Epithelial cell of proximal tubule (primary cell): ENCODE data around the gene ITGB3. TPM values are rescaled to one million over a fixed set of nuclear protein-coding genes. Genes with fewer than 3 reads are reported as not detected.

Source experiments
- DNase-seq: peaks from one replicate; pipeline ENCODE4 v3.0.0-alpha.2; 2011; ENCODE audit warnings: low read depth
- H3K4me3 ChIP-seq: 2 replicates; pipeline ENCODE4 v1.5.1; 2011; ENCODE audit warnings: low read depth, mild to moderate bottlenecking, low read length
- total RNA-seq: library from RNA; depleted of rRNA; stranded (reverse); fragments of >200 nt; gene quantifications from 2 replicates; pipeline ENCODE4 v1.2.3, GENCODE V29; 2015
- TF ChIP-seq, protein P1 (sequence below): conservative IDR thresholded peaks from 2 replicates; pipeline ENCODE4 v1.5.1; 2012; ENCODE audit warnings: low read depth, mild to moderate bottlenecking, low read length

ITGB3 gene
- total RNA-seq, 1 donor from 2014 or later: 181 TPM

DNA sequence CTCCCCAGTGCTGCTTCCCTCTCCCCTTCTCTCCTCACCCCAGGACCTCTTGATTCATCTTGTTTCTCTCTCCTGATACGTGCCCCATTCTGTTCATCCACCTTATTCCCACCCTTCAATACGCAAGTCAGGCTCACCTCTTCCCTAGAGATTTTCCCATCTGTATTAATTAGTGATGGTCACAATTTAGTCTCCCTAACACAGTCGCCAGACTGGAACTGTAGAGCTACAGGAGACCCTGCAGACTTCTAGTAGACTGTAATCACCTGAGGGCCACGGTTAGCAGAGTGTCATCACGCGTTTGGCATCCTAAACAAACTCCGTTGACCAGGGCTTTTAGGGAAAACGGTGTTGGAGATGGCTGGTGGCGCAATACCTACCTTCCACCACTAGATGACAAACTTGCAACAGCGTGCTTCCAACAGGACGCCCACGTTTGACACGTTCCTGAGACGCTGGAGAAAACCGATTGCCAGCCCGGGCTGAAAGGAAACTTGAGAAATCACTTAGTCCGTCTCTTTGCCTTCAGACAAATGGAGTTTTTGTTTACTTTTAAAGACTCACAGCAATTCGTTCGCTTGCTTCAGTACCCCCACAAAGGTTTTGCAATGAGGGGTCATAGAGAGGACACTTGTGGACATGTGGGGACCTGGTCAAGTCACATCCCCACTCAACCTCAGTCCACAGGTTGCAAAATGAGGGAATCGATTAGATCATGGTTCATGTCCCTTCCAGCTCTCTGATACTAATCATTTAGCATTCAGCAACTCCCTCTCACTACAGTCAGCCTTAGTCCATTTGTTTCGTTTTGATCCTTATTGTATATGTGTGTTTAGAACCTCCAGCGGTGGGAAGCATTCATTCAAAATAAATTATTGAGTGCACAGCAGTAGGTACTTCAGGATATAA is 23.8 kb upstream of the ITGB3 start:
- peak; percentile 88 for DNase-seq
- peak overlapping the region; percentile 22 for H3K4me3 ChIP-seq
- TF ChIP-seq, protein P1, sequence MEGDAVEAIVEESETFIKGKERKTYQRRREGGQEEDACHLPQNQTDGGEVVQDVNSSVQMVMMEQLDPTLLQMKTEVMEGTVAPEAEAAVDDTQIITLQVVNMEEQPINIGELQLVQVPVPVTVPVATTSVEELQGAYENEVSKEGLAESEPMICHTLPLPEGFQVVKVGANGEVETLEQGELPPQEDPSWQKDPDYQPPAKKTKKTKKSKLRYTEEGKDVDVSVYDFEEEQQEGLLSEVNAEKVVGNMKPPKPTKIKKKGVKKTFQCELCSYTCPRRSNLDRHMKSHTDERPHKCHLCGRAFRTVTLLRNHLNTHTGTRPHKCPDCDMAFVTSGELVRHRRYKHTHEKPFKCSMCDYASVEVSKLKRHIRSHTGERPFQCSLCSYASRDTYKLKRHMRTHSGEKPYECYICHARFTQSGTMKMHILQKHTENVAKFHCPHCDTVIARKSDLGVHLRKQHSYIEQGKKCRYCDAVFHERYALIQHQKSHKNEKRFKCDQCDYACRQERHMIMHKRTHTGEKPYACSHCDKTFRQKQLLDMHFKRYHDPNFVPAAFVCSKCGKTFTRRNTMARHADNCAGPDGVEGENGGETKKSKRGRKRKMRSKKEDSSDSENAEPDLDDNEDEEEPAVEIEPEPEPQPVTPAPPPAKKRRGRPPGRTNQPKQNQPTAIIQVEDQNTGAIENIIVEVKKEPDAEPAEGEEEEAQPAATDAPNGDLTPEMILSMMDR: peak; percentile 100

DNA sequence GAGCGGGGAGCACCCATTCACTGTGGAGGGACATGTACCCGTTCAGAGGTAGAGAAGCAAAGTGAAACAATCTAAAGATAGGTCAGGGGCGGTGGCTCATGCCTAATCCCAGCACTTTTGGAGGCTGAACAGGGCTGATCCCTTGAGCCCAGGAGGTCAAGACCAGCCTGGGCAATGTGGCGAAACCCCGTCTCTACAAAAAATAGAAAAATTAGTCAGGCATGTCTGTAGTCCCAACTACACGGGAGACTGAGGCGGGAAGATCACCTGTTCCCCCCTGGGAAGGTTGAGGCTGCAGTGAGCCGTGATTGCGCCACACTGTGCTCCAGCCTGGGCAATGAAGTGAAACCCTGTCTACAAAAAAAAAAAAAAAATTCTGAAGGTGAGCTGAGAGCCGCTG is 22.8 kb upstream of the ITGB3 start:
- DNase-seq: no peak
- TF ChIP-seq, protein P1: no peak
- peak overlapping the region; percentile 22 for H3K4me3 ChIP-seq

DNA sequence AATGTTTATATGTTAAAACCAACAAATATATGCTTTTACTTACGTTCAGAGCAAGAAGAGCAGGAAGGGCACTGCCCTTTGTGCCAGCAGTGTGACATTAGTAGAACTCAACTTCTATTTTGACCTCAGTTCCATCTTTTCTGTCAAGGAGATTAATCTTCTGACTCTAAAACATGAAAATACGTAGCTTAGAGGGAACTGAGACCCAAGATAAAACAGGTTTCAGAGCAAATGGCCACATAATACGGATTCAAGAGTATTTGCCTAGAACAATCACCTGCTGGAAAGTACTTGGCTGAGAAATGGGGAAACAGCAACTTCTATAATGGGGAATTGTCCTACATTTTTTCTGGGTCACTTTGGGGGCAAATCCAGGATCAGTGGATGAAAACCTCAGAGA is 22.3 kb upstream of the ITGB3 start:
- no peak for DNase-seq
- TF ChIP-seq, protein P1: no peak

DNA sequence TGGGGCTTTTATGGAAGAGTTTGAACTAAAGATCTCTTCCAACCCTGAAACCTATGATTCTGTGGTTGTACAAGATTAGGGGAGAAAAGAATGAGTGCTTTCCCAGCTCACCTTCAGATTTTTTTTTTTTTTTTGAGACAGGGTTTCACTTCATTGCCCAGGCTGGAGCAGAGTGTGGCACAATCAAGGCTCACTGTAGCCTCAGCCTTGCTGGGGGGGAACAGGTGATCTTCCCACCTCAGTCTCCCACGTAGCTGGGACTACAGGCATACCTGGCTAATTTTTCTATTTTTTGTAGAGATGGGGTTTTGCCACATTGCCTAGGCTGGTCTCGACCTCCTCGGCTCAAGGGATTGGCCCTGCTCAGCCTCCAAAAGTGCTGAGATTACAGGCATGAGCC is 21.8 kb upstream of the ITGB3 start:
- TF ChIP-seq, protein P1: no peak
- H3K4me3 ChIP-seq: no peak overlapping the region
- no peak for DNase-seq

More for the DNA sequence above, 22.3 kb upstream of the ITGB3 start:
- H3K4me3 ChIP-seq: no peak overlapping the region

DNA sequence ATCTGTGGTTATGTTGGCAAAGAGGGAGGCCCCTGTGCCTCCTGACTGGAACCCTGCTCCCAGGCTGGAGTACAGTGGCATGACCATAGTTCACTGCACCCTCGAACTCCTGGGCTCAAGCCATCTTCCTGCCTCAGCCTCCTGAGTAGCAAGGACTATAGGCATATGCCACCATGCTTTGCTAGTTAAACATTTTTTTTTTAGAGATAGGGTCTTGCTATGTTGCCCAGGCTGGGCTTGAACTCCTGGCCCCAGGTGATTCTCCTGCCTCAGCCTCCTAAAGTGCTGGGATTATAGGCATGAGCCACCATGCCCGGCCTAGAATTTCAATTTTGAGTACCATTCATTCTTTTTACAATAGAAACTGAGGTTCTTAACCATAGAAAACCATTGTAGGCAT is 21.2 kb upstream of the ITGB3 start:
- H3K4me3 ChIP-seq: no peak overlapping the region
- TF ChIP-seq, protein P1: no peak
- DNase-seq: no peak

DNA sequence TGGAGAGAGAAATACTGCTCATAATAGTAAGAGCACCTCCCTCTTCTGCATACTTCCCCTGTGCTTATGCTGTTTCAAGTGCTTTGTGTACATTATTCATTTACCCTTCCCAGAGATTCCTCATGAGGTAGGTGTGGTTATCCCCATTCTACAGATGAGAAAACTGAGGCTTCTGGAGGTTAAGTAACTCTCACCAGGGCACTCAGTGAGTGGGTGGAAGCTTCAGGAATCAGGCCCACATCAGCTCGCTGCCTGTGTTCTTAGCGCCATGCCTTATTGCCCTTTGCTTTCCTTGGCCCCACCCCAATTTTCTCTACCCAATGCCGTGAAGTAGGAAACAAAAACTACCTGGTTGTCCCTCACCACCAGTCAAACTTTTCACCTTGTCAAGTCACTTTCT is 18.1 kb upstream of the ITGB3 start:
- no peak for DNase-seq
- TF ChIP-seq, protein P1: no peak
- no peak overlapping the region for H3K4me3 ChIP-seq

DNA sequence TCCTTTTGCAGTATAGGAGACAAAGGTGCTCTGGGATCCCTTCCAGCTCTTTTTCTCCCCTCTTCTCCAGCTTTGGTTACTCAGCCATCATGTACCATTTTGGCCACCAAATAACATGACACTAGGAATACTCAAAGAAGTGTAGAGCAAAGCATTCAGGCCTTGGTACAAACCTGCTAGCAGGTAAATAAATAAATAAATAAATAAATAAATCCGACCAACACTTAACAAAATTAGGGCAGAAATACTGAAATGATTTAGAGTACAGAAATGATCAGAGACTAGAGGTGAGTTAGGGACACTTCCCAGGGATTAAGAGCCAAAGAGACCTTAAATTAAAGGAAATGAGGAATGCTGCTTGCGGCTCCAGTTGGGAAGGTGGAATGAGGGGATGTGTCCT is 17.7 kb upstream of the ITGB3 start:
- TF ChIP-seq, protein P1: no peak
- DNase-seq: no peak
- H3K4me3 ChIP-seq: no peak overlapping the region
